ENCODE results near the gene SEPSECS. TPM values are rescaled to one million over a fixed set of nuclear protein-coding genes. Genes with fewer than 3 reads are reported as not detected.

The SEPSECS gene
- 4.1 TPM for polyA plus RNA-seq (2013, experiment 1 of 2; ENCODE audit: insufficient read length)
- 4.5 TPM for polyA plus RNA-seq (2013, experiment 2 of 2; ENCODE audit: insufficient read length)

- peak; percentile 96 for DNase-seq
Observed at GRCh38 chr4:25159837-25160713, at the start of gene SEPSECS. TSS of gene SEPSECS (minus strand) at chr4:25160449. CDS start at chr4:25160369, 80 bp downstream.

GRCh38 chr4:25209702-25210101 lies 49.5 kb upstream of the SEPSECS start:
- DNase-seq: no peak

- DNase-seq: no peak
Observed at GRCh38 chr4:25207997-25208396, 47.7 kb upstream of the SEPSECS start.

GRCh38 chr4:25198713-25199112 lies 38.5 kb upstream of the SEPSECS start:
- no peak for DNase-seq

GRCh38 chr4:25190407-25190806 lies 30.2 kb upstream of the SEPSECS start:
- DNase-seq: no peak

- no peak for DNase-seq
Observed at GRCh38 chr4:25184056-25184455, 23.8 kb upstream of the SEPSECS start.

- DNase-seq: peak; percentile 28
Observed at GRCh38 chr4:25182937-25183336, 22.7 kb upstream of the SEPSECS start.

- DNase-seq: peak; percentile 24
Observed at GRCh38 chr4:25180524-25181131, 20.4 kb upstream of the SEPSECS start.

- DNase-seq: no peak
Observed at GRCh38 chr4:25178838-25179261, 18.6 kb upstream of the SEPSECS start.

- no peak for DNase-seq
Observed at GRCh38 chr4:25177147-25177546, 16.9 kb upstream of the SEPSECS start.

- no peak for DNase-seq
Observed at GRCh38 chr4:25174674-25175073, 14.4 kb upstream of the SEPSECS start.

GRCh38 chr4:25172961-25173915 lies 13.0 kb upstream of the SEPSECS start:
- DNase-seq: peak; percentile 99

GRCh38 chr4:25171201-25171865 lies 11.1 kb upstream of the SEPSECS start:
- no peak for DNase-seq

GRCh38 chr4:25169446-25169845 lies 9.2 kb upstream of the SEPSECS start:
- DNase-seq: no peak

- no peak for DNase-seq
Observed at GRCh38 chr4:25165916-25166315, 5.7 kb upstream of the SEPSECS start.

GRCh38 chr4:25163196-25163595 lies 2.9 kb upstream of the SEPSECS start:
- DNase-seq: no peak

- no peak for DNase-seq
Observed at GRCh38 chr4:25162566-25162965, 2.3 kb upstream of the SEPSECS start.

- DNase-seq: no peak
Observed at GRCh38 chr4:25161593-25161950, 1.3 kb upstream of the SEPSECS start.

- no peak for DNase-seq
Observed at GRCh38 chr4:25160714-25161592, 704 bp upstream of the SEPSECS start.

- DNase-seq: no peak
Observed at GRCh38 chr4:25158817-25159216, 1.4 kb downstream of the SEPSECS start.

- DNase-seq: no peak
Observed at GRCh38 chr4:25157081-25157480, 3.2 kb downstream of the SEPSECS start.

All from fibroblast of skin of abdomen (primary cell).